ENCODE results near the gene TMED1.

TMED1 gene

DNA sequence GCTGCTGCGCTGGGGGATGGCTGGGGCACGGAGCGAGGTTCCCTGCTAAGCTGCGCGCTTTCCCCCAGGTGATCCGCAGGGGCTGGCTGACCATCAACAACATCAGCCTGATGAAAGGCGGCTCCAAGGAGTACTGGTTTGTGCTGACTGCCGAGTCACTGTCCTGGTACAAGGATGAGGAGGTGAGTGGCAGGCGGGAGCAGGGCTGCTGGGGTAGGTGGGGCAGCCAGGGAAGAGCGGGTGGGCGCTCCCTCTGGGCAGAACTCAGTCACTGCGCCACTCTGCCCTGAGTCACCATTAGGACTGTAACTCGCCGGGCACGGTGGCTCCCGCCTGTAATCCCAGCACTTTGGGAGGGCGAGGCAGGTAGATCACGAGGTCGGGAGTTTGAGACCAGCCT, 23.8 kb downstream of the TMED1 start:
- Histone ChIP-seq H3K9me2 (replicated peaks; ENCODE audit: control insufficient read depth, low read length) (no peaks in the 10 kb centered on the region), H3K4me3 (ENCODE audit: low read length) (no peak overlapping the region), H3F3A (ENCODE audit: control insufficient read depth, insufficient read depth) (no peaks in the 10 kb centered on the region), H3K4me1 (ENCODE audit: control insufficient read depth, low read length) (no peaks in the 10 kb centered on the region), H3K27ac (ENCODE audit: low read depth, low read length) (no peak overlapping the region), H3K36me3 (ENCODE audit: control insufficient read depth, low read length) (peaks cover 10% of the 10 kb centered on the region; the same call in 1 of the 2 replicates), H3K27me3 (ENCODE audit: control insufficient read depth, low read length) (no peaks in the 10 kb centered on the region), H3K4me2 (ENCODE audit: low read length) (no peak overlapping the region), H4K20me1 (ENCODE audit: control insufficient read depth, insufficient read depth, low read depth, low read length) (no peaks in the 10 kb centered on the region), H3K9me3 (ENCODE audit: control insufficient read depth, insufficient read depth, low read length) (no peaks in the 10 kb centered on the region), H3K79me2 (ENCODE audit: control insufficient read depth, low read length) (no peaks in the 10 kb centered on the region)
- TF ChIP-seq, protein P1, sequence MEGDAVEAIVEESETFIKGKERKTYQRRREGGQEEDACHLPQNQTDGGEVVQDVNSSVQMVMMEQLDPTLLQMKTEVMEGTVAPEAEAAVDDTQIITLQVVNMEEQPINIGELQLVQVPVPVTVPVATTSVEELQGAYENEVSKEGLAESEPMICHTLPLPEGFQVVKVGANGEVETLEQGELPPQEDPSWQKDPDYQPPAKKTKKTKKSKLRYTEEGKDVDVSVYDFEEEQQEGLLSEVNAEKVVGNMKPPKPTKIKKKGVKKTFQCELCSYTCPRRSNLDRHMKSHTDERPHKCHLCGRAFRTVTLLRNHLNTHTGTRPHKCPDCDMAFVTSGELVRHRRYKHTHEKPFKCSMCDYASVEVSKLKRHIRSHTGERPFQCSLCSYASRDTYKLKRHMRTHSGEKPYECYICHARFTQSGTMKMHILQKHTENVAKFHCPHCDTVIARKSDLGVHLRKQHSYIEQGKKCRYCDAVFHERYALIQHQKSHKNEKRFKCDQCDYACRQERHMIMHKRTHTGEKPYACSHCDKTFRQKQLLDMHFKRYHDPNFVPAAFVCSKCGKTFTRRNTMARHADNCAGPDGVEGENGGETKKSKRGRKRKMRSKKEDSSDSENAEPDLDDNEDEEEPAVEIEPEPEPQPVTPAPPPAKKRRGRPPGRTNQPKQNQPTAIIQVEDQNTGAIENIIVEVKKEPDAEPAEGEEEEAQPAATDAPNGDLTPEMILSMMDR (IDR thresholded peaks at IDR 0.05; ENCODE audit: low read depth, low read length, poor library complexity, severe bottlenecking) = no peak
- TF ChIP-seq EZH2phosphoT487 (IDR thresholded peaks at IDR 0.05; ENCODE audit: borderline replicate concordance, low read length) = no peak

DNA sequence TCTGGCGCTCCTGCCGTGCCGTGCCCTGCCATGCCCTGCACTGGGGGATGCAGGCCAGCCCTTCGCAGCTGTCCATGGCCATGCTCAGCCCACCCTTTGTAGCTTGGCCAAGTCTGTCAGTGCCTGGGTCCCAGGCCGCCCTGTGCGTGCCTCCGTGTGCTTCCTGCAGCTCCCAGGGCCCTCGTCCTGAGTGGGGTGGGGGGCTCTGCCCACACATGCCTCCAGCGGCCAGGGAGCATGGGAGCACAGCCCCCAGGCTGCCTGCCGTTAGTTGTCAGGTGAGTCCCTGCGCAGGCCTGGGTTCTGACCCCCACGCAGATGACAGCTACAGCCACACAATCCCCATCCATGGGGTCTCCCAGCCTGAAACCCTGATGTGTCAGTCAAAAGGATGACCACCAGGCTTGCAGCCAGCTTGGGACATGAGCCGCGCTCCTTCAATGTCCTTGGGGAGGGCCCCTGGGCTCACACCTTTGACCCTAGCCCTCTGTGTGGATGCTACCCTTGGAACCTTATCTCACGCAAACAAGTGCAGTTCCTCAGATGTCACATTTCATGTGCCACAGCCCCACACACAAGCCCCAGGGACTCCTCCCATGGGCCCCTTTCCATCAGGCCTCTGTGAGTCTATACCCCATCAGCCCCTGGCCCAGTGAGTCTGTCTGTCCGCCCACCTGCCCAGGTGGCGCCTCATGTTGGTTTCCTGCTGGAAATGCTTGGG, 24.5 kb downstream of the TMED1 start:
- Histone ChIP-seq H3K79me2 (ENCODE audit: control insufficient read depth, low read length) (no peaks in the 10 kb centered on the region), H3K9me2 (replicated peaks; ENCODE audit: control insufficient read depth, low read length) (no peaks in the 10 kb centered on the region), H3F3A (ENCODE audit: control insufficient read depth, insufficient read depth) (no peaks in the 10 kb centered on the region), H3K27me3 (ENCODE audit: control insufficient read depth, low read length) (no peaks in the 10 kb centered on the region), H3K4me3 (ENCODE audit: low read length) (no peak overlapping the region), H3K4me2 (ENCODE audit: low read length) (no peak overlapping the region), H3K36me3 (ENCODE audit: control insufficient read depth, low read length) (peaks cover 10% of the 10 kb centered on the region; the same call in 1 of the 2 replicates), H3K9me3 (ENCODE audit: control insufficient read depth, insufficient read depth, low read length) (no peaks in the 10 kb centered on the region), H3K27ac (ENCODE audit: low read depth, low read length) (no peak overlapping the region), H4K20me1 (ENCODE audit: control insufficient read depth, insufficient read depth, low read depth, low read length) (no peaks in the 10 kb centered on the region), H3K4me1 (ENCODE audit: control insufficient read depth, low read length) (no peaks in the 10 kb centered on the region)
- no peak for TF ChIP-seq EZH2phosphoT487 (IDR thresholded peaks at IDR 0.05; ENCODE audit: borderline replicate concordance, low read length)
- TF ChIP-seq, protein P1 (IDR thresholded peaks at IDR 0.05; ENCODE audit: low read depth, low read length, poor library complexity, severe bottlenecking) = no peak

DNA sequence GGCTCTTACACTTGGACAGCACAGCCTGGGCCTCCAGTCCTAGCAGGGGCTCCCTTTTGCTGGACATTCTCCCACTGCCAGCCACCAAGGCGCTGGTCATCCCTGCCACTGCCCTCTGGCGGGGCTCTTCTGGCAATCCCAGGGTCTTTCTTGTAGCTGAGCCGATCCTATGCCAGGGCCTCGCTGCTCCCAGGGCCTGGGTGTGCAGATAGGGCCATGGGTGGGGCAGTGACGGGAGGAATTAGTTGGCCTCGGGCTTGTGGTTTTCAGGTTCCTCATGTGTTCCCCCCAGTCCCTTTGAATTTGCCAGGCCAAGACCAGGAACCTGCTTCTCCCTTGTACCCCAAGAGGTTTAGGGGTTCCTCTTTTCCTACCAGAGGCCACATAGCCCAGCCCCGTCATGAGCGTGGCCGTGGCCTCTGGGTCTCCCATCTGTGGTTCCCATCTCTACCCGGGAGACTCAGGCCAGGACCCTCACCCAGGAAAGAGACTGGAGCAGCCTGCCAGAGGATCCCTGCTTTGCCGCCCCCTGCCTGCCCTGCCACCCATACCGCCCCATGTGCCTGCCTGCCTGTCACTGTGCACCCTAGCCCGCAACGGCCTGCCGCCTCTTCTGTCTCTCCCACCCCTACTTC, 26.2 kb downstream of the TMED1 start:
- Histone ChIP-seq H3K79me2 (ENCODE audit: control insufficient read depth, low read length) (no peaks in the 10 kb centered on the region), H3K27me3 (ENCODE audit: control insufficient read depth, low read length) (no peaks in the 10 kb centered on the region), H3K4me2 (ENCODE audit: low read length) (no peak overlapping the region), H3K27ac (ENCODE audit: low read depth, low read length) (no peak overlapping the region), H3K9me2 (replicated peaks; ENCODE audit: control insufficient read depth, low read length) (no peaks in the 10 kb centered on the region), H3K9me3 (ENCODE audit: control insufficient read depth, insufficient read depth, low read length) (no peaks in the 10 kb centered on the region), H3K4me1 (ENCODE audit: control insufficient read depth, low read length) (no peaks in the 10 kb centered on the region), H3K36me3 (ENCODE audit: control insufficient read depth, low read length) (peaks cover 14% of the 10 kb centered on the region), H3F3A (ENCODE audit: control insufficient read depth, insufficient read depth) (no peaks in the 10 kb centered on the region), H3K4me3 (ENCODE audit: low read length) (no peak overlapping the region), H4K20me1 (ENCODE audit: control insufficient read depth, insufficient read depth, low read depth, low read length) (no peaks in the 10 kb centered on the region)
- TF ChIP-seq, protein P1 (IDR thresholded peaks at IDR 0.05; ENCODE audit: low read depth, low read length, poor library complexity, severe bottlenecking) = no peak
- no peak for TF ChIP-seq EZH2phosphoT487 (IDR thresholded peaks at IDR 0.05; ENCODE audit: borderline replicate concordance, low read length)
